Measurements from ENCODE around the gene GNAL.
"Not testable (repeated sequence)": the region's sequence is repeated elsewhere in the genome, so short reads cannot be mapped to it uniquely, and the experiment has no call there.

Gene GNAL

DNA sequence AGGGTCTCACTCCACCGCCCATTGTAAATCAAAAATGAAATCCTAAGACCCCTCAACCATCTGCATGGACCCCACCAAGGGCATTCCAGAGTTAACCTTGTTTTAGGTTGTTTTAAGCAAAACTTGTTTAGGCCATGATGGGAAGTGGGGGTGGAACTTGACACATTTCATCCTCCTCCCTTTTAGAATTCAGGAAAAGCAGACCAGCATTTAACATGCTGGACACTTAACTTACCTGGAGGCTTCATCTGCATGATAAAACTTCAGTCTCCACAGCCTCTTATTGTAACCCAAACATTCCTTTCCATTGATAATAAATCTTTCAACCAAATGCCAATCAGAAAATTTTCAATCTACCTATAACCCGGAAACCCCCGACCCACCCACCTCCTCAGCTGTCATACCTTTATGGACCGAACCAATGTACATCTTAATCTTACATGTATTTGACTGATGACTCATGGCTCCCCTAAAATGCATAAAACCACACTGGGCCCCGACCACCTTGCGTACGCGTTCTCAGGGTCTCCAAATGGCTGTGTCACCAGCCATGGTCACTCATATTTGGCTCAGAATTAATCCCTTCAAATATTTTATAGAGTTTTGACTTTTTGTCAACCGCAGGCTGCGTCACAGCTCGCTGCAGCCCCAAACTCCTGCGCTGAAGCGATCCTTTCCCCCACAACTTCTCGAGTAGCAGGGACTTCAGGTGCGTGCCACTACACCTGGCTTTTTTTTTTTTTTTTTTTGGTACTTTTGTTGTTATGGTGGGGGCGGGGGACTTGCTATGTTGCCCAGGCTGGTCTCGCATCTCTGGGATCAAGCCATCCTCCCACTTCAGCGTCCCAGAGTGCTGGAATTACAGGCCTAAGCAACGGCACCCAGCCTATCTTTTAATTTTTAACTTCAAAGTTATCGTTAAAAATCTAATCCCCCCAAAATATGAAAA is 218.1 kb downstream of the GNAL start:
- no peak for TF ChIP-seq CTCF (IDR thresholded peaks at IDR 0.05; ENCODE audit: borderline replicate concordance, insufficient read depth, low read depth, low read length)
- H3K4me3 ChIP-seq (ENCODE audit: low read depth, low read length), result peak overlapping the region; percentile 87

- no peak for TF ChIP-seq CTCF (IDR thresholded peaks at IDR 0.05; ENCODE audit: borderline replicate concordance, insufficient read depth, low read depth, low read length)
- peak within 1 kb of the TSS; percentile 87 for H3K4me3 ChIP-seq (ENCODE audit: low read depth, low read length)
Observed at GRCh38 chr18:11908182-11909060, 219.4 kb downstream of the GNAL start, which contains the start of gene MPPE1. Gene MPPE1, minus strand, starts transcription at chr18:11908317. Its CDS starts 11,053 bp downstream, at chr18:11897264.

DNA sequence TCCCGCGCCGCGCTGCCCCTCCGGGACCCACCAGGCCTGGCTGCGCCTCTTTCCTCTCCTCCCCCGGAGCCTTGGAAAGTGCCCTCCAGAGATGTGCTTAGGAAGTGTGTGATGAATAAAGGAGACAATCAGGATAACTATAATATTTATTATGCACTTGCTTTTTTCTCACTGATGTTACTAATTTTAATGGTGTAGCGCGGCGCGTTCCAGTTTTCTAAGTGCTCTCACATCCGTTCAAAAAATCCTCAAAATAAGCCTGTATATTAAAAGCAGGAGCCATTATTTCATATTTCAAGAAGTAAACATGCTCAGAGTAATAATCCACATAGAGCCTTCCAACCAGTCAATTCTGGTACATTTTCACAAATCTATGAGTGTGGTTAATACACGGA is 220.0 kb downstream of the GNAL start:
- peak overlapping the region; percentile 87 for H3K4me3 ChIP-seq (ENCODE audit: low read depth, low read length)
- no peak for TF ChIP-seq CTCF (IDR thresholded peaks at IDR 0.05; ENCODE audit: borderline replicate concordance, insufficient read depth, low read depth, low read length)

DNA sequence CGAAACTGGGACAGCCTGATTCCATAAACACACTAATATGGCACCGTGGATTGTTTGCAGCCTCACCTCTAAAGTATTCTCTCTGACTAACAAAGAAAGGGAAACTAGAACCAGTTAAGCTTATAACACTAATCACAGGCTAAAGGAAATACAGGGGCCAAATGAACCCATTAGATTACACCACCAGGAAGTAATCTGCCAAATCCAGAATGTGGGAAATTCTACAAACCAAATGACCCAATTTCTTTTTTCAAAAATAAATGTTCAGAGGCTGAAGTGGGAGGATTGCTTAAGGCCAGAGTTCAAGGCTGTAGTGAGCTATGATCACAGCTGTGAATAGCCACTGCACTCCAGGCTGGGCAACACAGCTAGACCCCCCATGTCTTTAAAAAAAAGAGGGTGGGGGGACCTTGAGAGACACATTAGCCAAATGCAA is 220.5 kb downstream of the GNAL start:
- TF ChIP-seq CTCF (IDR thresholded peaks at IDR 0.05; ENCODE audit: borderline replicate concordance, insufficient read depth, low read depth, low read length), result no peak
- H3K4me3 ChIP-seq (ENCODE audit: low read depth, low read length), result no peak overlapping the region

- not testable (repeated sequence) for H3K4me3 ChIP-seq (ENCODE audit: low read depth, low read length)
Observed at GRCh38 chr18:11916880-11917279, 227.8 kb downstream of the GNAL start.

GRCh38 chr18:11919522-11919921 is 230.5 kb downstream of the GNAL start:
- H3K4me3 ChIP-seq (ENCODE audit: low read depth, low read length), result not testable (repeated sequence)

GRCh38 chr18:11923450-11923849 is 234.4 kb downstream of the GNAL start:
- TF ChIP-seq CTCF (IDR thresholded peaks at IDR 0.05; ENCODE audit: borderline replicate concordance, insufficient read depth, low read depth, low read length), result no peak

More at GRCh38 chr18:11923450-11923849, 234.4 kb downstream of the GNAL start:
- no peak overlapping the region for H3K4me3 ChIP-seq (ENCODE audit: low read depth, low read length)
